NB4 (cell line): Measurements from ENCODE around the gene BRSK2.
"Not testable (repeated sequence)": the region's sequence is repeated elsewhere in the genome, so short reads cannot be mapped to it uniquely, and the experiment has no call there.

Experiments used
- MAX ChIP-seq: IDR thresholded peaks from 2 replicates; pipeline ENCODE4 v1.6.1; 2011; ENCODE audit warnings: low read depth, low read length
- POLR2A ChIP-seq: IDR thresholded peaks from 2 replicates; pipeline ENCODE4 v1.6.1; 2011; ENCODE audit warnings: mild to moderate bottlenecking; ENCODE audit not compliant: insufficient read length; ENCODE audit errors: extremely low read depth
- TF ChIP-seq, protein P1 (sequence below): IDR thresholded peaks from one replicate; pipeline ENCODE4 v1.5.1; 2012; ENCODE audit warnings: low read depth, low read length

- TF ChIP-seq, protein P1, sequence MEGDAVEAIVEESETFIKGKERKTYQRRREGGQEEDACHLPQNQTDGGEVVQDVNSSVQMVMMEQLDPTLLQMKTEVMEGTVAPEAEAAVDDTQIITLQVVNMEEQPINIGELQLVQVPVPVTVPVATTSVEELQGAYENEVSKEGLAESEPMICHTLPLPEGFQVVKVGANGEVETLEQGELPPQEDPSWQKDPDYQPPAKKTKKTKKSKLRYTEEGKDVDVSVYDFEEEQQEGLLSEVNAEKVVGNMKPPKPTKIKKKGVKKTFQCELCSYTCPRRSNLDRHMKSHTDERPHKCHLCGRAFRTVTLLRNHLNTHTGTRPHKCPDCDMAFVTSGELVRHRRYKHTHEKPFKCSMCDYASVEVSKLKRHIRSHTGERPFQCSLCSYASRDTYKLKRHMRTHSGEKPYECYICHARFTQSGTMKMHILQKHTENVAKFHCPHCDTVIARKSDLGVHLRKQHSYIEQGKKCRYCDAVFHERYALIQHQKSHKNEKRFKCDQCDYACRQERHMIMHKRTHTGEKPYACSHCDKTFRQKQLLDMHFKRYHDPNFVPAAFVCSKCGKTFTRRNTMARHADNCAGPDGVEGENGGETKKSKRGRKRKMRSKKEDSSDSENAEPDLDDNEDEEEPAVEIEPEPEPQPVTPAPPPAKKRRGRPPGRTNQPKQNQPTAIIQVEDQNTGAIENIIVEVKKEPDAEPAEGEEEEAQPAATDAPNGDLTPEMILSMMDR, result not testable (repeated sequence)
- not testable (repeated sequence) for TF ChIP-seq MAX, POLR2A
These were observed 42.2 kb upstream of the BRSK2 start for GRCh38 chr11:1347411-1347999.
